Measurements from ENCODE around the gene ZBTB20.

- TF ChIP-seq CTCF (IDR thresholded peaks at IDR 0.05 in 8 of 11, conservative IDR thresholded peaks at IDR 0.05 in 3 of 11): no peak
- no peak for TF ChIP-seq POLR2A (IDR thresholded peaks at IDR 0.05)
These were observed 836.4 kb downstream of the ZBTB20 start for GRCh38 chr3:114310695-114311094.

Data from spleen (tissue), 7 donors.